DMS79 (cell line): ENCODE measurements around the gene SDHC.
"Not testable (repeated sequence)": the region's sequence is repeated elsewhere in the genome, so short reads cannot be mapped to it uniquely, and the experiment has no call there.

Source experiments
- DNase-seq: peaks from one replicate; lab custom pipeline; 2025; lab: John Stamatoyannopoulos, UW

The SDHC gene

DNA sequence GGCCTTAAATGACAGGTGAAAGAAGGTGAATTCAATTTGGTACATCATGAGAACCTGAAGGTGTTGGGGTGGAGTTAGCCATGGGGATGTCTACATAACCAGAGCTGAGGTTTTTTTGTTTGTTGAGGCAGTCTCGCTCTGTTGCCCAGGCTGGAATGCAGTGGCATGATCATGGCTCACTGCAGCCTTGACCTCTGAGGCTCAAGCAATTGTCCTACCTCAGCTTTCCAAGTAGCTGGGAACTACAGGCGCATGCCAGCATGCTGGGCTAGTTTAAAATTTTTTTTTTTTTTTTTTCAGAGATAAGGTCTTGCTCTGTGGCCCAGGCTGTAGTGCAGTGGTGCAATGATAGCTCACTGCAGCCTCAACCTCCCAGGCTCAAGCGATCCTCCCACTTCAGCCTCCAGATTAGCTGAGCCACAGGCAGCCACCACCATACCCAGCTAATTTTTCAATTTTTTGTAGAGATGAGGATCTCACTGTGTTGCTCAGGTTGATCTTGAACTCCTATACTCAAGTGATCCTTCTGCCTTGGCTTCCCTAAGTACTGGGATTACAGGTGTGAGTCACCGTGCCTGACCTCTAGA is 2.5 kb upstream of the SDHC start:
- no peak for DNase-seq

DNA sequence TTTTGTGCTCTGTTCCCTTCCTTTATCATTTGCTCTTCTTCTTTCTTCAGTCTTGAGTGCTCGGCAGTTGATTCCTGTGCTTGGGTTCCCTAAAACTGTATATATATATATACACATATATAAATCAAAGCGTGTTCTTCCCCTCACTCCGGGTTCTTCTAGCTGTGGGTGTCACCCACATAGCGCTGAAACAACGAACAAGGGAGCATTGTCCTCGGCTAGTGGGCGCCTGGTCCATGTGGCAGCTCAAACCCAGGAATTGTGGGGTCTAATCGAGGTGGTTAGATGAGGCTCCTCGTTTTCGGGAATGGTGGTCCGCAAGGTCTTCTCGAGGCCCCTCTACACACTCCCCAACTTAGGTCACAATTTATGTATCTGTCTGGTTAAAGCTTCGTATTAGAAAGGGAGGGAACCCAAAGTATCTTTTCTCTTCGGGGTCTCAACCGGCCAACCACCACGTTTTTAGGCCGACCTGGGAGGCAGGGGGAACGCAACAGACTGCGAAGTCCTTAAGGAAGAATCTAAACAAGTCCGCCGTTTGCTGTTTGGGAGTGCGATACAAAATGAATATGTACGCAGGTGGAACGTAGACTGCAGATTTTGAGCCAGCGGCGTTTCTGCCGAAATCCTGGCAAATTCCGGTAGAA is 504 bp upstream of the SDHC start:
- DNase-seq: no peak

DNA sequence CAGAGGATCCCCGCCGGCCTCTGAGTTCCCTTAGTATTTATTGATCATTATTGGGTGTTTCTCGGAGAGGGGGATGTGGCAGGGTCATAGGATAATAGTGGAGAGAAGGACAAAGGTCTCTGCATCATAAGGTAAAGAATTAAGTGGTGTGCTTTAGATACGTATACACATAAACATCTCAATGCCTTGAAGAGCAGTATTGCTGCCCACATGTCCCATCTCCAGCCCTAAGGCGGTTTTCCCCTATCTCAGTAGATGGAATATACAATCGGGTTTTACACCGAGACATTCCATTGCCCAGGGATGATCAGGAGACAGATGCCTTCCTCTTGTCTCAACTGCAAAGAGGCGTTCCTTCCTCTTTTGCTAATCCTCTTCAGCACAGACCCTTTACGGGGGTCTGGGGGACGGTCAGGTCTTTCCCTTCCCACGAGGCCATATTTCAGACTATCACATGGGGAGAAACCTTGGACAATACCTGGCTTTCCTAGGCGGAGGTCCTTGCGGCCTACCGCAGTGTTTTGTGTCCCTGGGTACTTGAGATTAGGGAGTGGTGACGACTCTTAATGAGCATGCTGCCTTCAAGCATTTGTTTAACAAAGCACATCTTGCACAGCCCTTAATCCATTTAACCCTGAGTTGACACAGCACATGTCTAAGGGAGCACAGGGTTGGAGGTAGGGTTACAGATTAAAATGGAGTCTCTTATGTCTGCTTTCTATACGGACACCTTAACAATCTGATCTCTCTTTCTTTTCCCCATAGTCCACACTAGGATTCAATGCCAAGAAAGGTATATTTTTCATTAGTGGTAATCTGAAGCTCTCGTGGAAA is 1.9 kb downstream of the SDHC start:
- not testable (repeated sequence) for DNase-seq

DNA sequence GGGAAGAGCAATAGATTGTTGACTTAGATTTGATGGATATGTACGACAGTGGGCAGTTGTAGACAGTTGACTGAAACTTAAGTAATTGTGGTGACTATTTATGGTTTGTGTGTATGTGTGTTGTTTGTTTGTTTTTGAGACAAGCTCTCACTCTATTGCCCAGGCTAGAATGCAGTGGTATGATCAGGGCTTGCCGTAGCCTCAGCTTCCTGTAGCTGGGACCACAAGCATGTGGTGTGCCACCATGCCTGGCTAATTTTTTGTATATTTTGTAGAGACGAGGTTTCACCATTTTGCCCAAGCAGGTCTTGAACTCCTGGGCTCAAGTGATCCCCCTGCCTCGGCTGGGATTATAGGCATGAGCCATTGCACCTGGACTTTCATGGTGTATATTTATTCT is 9.8 kb downstream of the SDHC start:
- no peak for DNase-seq

DNA sequence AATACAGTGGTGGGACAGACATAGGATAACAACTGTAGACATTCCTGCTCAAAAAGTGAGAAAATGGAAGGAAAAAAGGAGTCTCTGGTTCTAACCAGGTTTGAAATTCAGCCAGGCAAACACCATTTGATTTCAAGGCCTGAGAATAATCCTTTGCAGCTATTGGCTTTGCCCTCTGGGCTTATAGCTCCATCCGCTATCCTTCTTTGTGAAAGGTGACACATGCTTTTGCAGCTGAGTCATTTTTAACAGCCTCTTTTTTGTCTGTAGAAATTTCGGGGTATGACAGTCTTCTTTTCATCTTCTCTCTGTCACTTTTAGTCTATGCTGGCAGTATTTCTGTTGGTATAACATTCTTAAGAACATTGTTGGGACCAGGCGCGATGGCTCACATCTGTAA is 16.2 kb downstream of the SDHC start:
- no peak for DNase-seq

DNA sequence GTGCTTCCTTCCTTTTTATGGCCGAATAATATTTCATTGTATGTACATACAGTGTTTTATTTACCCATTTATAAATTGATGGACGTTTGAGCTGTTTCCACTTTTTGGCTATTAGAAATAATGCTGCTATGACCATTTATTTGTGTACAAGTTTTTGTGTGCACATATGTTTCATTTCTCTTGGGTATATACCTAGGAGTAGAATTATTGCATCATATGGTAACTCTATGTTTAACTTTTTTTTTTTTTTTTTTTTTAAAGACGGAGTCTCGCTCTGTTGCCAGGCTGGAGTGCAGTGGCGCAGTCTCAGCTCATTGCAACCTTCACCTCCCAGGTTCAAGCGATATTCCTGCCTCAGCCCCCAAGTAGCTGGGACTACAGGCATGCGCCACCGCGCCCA is 19.0 kb downstream of the SDHC start:
- no peak for DNase-seq

DNA sequence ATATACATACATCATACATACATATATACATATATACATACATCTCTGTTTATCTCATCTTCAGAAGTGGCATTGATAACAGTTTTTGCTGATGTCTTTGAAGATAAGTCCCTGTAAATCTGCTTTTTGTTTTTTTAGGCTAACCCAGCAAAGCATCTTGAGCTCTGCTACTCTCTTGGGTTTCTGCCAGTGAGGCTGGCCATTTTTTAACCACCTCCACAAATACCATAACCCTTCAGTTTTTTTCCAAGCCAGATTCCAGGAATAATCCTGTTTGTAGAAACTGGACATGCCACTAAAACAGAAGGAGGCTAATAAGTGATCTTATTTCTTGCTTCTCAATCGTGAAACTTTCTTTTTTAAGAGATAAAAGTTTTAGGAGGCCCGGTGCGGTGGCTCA is 21.6 kb downstream of the SDHC start:
- DNase-seq: no peak

DNA sequence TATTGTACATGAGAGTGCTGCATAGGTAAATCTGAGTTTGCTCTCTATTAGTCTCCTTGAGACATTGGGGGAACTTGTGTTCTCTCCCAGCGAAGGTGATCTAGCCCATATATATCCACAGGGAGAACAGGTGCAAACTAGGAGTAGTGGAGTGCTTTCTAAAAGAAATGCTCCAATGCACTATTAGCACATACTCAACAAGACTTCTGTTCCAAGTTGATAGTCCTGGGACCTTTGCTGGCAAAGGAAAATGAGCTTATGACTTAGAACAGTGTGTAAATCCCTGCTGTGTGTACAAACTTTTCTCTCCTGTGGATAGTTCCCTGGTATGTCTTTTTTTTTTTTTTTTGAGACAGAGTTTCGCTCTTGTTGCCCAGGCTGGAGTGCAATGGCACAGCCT is 28.0 kb downstream of the SDHC start:
- no peak for DNase-seq

DNA sequence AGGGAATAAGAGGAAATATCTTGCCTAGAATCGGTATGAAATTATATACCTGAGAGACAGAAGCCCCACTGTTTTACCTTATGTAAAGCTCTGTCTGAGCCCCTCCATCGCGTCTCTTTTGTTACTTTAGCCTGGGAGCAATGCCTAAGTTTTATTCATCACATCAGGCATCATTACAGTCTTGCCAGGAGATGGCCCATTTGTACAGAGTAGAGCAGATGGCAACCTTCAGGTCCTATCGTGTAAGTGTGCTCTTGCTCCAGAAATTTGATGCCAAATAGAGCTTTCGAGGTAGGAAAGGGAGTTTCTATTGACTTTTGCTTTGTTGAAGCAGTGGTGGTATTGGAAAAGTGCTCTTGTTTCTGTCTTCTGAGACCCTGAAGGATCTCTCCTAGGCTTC is 28.6 kb downstream of the SDHC start:
- no peak for DNase-seq

DNA sequence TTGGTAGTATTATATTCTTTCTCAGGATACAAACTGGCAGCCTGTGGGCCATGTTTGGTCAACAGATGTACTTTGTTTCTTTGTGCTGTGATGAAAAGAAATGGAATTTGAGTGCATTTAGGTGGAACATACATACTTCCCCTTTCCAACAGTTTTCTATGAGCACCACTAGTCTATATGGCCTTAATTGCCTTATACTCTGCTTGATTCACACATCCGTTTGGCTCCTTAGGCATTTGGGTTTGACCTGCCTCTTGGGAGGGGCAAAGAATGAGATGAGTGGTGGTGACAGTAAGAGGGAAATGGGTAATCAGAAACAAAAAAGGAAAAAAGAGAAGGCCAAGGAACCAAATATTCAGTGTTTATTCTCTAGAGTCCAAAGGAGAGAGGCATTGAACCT is 36.5 kb downstream of the SDHC start:
- DNase-seq: no peak

DNA sequence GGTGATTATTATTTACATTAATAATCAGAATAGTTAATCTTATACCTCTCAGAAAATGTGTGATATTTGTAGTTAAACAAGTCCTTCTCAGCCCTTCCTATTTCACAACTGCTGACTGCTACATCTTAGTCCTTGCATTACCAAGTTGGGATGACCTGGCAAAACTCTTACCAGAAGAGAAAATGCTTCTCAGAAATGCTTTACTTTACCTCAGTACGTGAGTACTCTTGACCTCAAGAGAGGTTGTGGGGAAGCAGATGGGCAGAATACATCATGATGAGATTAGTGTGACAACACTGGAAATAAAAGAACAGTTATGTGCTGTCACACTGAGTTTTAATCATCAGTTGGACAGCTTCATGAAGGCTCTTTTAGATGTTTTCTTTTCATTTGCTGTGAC is 37.3 kb downstream of the SDHC start:
- no peak for DNase-seq

DNA sequence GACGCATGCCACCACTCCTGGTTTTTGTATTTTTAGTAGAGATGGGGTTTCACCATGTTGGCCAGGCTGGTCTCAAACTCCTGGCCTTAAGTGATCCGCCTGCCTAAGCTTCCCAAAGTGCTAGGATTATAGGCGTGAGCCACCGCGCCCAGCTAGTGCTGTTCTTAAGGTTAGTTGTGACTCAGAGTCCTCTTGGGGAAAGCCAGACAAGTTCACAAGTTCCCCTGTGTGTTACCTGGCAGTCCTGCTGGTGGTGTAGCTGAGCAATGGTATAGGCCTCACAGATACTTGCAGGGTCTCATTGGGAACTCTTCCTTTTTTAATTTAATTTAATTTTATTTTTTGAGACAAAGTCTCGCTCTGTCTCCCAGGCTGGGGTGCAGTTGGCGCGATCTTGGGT is 42.9 kb downstream of the SDHC start:
- DNase-seq: no peak

DNA sequence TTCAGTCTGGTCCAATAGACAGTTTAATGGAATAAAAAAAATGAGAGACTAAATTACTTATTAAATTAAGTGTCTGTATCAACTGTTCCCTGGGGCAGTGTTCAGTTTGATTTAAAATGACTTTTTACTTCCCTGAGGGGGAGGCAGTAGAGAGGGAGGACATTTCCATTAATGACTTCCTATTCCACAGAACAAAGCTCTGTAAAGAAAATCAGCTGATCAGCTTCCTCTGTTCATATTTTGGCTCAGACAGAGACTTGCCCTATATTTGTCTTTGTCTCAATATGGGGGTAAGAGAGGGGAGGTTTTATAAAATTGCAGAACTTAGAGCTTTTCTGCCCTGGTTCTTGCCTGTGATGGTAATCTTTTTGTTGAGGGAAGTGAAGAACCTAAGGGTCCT is 45.1 kb downstream of the SDHC start:
- no peak for DNase-seq

DNA sequence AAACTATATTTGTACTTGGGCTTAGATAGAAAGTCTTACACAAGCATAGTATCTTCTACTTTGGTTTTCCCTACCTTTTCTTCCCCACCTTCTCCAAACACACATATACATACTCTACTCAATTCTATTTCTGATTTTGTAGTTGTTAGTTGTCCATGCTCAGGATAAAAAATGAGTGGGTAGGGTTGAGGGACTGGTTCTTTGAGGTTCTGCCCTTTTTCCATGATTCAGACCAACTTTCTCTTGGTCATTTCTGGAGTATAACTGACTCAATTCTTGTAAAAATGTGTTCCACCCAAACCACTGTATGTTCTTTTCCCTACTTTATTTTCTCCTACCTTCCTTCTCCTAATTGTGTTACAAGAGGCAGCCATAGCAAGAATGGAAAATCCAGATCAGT is 50.2 kb downstream of the SDHC start:
- no peak for DNase-seq

DNA sequence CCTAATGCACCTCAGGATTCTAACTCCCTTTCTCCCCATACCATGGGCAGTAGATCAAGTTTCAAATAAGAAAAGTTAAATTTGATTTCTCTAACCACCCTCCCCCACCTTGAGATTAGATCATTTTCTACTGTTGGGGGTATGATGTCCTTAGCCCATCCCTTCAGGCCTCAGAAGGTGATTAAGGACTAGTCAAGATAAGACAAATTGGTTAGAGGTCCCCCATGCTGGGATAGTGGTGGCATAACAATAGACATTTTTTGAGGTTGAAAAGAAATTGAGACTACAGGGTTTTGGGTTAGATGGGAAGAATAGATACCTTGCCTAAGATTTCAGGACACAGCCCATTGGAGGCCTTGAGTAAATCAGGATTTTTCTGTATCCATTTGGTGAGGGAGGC is 51.0 kb downstream of the SDHC start:
- DNase-seq: no peak

DNA sequence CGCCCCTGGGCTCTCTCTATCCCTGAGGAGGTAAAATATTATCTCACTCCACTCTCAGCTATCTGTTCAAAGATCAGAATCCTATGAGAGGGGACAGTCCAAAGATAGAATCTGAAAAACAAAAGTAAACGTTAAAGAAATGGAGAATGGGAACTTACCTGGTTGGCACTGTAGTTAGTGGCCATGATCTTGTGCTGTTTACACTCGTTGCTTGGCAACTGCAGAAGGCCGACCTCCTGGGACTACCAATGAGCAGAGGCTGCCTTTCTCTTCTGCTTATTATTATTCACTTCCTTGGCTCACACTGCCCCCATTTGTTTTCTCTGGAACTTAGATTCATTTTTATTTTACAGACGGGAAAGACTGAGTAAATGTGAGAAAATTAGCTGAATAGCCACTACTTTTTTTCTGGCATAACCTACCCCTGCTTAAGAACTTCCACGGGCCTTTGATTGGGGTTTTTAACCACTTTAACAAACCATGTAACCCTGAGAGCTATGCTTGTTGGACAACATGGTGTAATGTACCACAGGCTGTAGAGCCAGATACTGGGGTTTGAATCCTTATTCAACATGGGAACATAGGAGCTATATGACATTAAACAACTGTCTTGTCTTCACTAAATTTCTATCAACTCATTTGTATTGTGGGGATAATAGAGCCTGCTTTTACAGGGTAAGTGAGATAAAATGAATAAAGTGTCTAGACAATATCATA is 53.7 kb downstream of the SDHC start, which contains the start of gene CFAP126:
Gene CFAP126 (minus strand): TSS at position 193 of the 717 bp plus-strand sequence. CDS start 8 bp downstream, at position 185.
- no peak for DNase-seq

DNA sequence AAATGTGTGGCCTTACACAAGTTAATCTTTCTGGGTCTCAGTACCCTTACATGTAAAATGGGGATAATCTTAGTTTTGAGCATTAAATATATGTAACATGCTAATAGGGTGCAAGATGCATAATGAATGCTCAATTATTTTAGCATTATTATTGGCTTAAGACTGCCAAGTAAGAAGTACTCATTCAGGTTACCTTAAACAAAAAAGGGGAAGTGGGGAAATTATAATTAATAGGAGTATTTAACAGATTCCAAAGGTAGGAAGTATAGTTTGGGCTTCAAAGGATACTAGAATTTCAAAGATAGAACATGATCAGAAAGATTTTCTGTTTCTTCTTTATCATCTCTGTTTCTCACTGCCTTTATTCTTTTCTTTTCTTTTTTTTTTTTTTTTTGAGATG is 59.3 kb downstream of the SDHC start:
- no peak for DNase-seq

DNA sequence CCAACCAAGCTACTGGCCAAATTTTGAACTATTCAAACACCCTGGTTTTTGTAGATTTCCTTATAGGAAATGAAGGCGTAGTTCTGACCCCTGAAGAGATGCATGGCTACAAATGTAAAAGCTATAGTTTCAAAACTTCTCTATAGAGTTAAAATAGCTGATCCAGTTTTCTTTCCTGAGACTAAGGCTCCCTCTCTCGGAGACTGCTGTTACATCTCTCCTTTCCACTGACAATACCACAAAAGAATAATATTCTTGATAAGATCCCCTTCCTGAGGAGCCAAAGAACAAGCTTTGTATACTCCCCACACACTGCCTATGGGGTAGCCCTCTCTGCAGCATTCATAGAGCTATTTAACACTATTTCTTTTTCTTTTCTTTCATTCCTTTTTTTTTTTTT is 60.2 kb downstream of the SDHC start:
- no peak for DNase-seq

DNA sequence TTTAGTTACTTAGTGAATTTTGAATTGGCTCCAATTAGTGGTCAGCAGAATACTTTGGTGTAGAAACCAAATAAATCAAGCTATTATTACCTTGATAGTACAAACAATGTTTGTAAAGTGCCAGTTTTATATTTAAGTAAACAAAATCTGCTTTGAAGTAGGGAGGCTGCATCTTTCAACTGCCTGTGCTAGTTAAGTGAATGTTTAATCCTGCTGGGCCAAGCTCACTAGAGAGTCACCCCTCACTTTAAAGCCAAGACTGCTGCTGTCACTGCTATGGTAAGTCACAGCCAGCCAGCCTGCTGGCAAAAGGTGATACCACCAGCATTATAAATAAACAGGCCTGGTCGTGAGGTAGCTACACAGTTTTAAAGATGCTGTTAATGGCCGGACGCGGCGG is 63.8 kb downstream of the SDHC start:
- DNase-seq: no peak

DNA sequence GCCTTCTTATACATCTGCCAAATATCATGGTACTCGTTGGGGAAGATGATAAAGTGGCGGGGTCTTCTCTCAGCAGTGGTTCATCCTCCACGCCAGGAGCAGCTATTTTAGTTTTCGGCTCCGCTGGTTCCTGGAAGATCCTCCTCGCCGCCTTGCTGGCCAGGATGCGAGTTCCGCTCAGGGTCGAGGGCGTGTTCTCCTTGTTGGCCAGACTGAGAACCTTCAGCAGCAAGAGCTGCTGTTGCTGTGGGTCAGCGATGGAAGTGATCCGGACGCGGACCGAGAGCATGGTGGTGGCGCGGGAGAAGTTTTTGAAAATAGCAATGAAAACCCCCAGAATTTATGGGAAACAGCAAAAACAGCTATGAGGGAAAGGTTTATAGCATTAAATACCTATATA is 64.9 kb downstream of the SDHC start:
- no peak for DNase-seq

DNA sequence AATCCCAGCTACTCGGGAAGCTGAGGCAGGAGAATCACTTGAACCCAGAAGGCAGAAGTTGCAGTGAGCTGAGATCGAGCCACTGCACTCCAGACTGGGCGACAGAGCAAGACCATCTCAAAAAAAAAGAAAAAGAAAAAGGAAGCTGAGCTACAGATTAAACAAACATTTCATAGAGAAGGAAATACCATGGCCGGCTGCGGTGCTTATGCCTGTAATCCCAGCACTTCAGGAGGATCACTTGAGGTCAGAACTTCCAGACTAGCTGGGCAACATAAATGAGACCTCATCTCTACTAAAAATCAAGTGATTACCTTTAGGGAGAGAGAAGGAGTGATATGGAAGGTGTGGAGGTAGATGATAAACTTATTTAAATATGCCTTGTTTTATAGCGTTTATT is 67.5 kb downstream of the SDHC start:
- DNase-seq: no peak

DNA sequence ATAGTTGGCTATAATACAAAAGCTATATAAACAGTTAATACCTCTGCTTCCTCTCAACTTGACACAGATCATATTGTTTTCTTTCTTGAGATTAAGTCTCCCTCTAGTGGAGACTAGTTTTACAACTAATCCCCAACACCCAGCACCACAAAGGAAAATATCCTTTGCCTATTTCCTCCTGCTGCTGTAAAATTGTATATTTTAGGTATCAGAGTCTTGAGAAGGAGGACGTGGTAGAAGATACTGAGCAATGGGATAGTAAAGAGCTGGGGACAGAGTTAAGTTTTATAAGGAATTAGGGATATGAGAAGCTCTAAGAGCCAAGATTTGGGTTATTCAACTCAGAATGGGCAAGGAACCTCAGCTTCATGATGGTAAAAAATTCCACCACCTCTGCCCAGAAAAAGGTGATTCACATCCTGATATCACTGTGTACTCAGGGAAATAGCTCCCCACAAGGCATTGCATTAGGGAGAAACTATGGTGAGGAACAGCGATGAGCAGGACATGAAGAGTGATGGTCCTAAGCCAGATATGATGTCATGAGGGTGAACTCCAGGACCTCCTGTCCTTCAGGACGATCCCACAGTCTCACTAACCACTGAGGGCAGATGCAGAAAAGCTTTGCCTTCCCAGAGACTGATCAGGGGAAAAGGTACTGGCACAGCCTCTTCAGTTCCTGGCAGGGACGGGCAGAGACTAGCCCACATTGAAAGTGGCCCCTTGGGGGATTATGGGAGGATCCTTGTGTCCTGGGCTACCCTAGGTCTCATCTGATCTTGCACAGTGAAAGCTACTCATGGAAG is 68.2 kb downstream of the SDHC start:
- DNase-seq: peak; percentile 6
